Measurements from ENCODE around the gene PLA2G4D. TPM values are rescaled to one million over a fixed set of nuclear protein-coding genes. Genes with fewer than 3 reads are reported as not detected.
"Not testable (repeated sequence)": the region's sequence is repeated elsewhere in the genome, so short reads cannot be mapped to it uniquely, and the experiment has no call there.

The PLA2G4D gene
- total RNA-seq, 1 experiment from 2014 or later = not detected

GRCh38 chr15:42091753-42092397 lies 2.5 kb downstream of the PLA2G4D start:
- DNase-seq (ENCODE audit: low spot score) = not testable (repeated sequence)

- DNase-seq (ENCODE audit: low spot score) = no peak
Measured at GRCh38 chr15:42090781-42091180, 3.6 kb downstream of the PLA2G4D start.

- no peak for DNase-seq (ENCODE audit: low spot score)
Measured at GRCh38 chr15:42090370-42090769, 4.0 kb downstream of the PLA2G4D start.

- DNase-seq (ENCODE audit: low spot score) = no peak
Measured at GRCh38 chr15:42089942-42090341, 4.4 kb downstream of the PLA2G4D start.

GRCh38 chr15:42088801-42089640 lies 5.3 kb downstream of the PLA2G4D start:
- DNase-seq (ENCODE audit: low spot score) = no peak

- no peak for DNase-seq (ENCODE audit: low spot score)
Measured at GRCh38 chr15:42087926-42088800, 6.2 kb downstream of the PLA2G4D start.

GRCh38 chr15:42087460-42087859 lies 6.9 kb downstream of the PLA2G4D start:
- no peak for DNase-seq (ENCODE audit: low spot score)

- no peak for DNase-seq (ENCODE audit: low spot score)
Measured at GRCh38 chr15:42085721-42086120, 8.6 kb downstream of the PLA2G4D start.

GRCh38 chr15:42085236-42085605 lies 9.1 kb downstream of the PLA2G4D start:
- peak; percentile 18 for DNase-seq (ENCODE audit: low spot score)

GRCh38 chr15:42084465-42085235 lies 9.7 kb downstream of the PLA2G4D start:
- DNase-seq (ENCODE audit: low spot score) = peak; percentile 57

GRCh38 chr15:42083916-42084315 lies 10.4 kb downstream of the PLA2G4D start:
- DNase-seq (ENCODE audit: low spot score) = no peak

- DNase-seq (ENCODE audit: low spot score) = no peak
Measured at GRCh38 chr15:42083605-42083908, 10.8 kb downstream of the PLA2G4D start.

- DNase-seq (ENCODE audit: low spot score) = no peak
Measured at GRCh38 chr15:42082823-42083604, 11.3 kb downstream of the PLA2G4D start.

GRCh38 chr15:42082141-42082540 lies 12.2 kb downstream of the PLA2G4D start:
- DNase-seq (ENCODE audit: low spot score) = no peak

- no peak for DNase-seq (ENCODE audit: low spot score)
Measured at GRCh38 chr15:42080919-42081830, 13.2 kb downstream of the PLA2G4D start.

GRCh38 chr15:42080186-42080918 lies 14.0 kb downstream of the PLA2G4D start:
- no peak for DNase-seq (ENCODE audit: low spot score)

GRCh38 chr15:42079401-42079908 lies 14.9 kb downstream of the PLA2G4D start:
- no peak for DNase-seq (ENCODE audit: low spot score)

GRCh38 chr15:42078903-42079302 lies 15.5 kb downstream of the PLA2G4D start:
- no peak for DNase-seq (ENCODE audit: low spot score)

GRCh38 chr15:42077689-42078088 lies 16.7 kb downstream of the PLA2G4D start:
- DNase-seq (ENCODE audit: low spot score) = no peak
